GM23338 (cell line): ENCODE measurements around the gene FOXP4. TPM values are rescaled to one million over a fixed set of nuclear protein-coding genes. Genes with fewer than 3 reads are reported as not detected.

Experiments used
- ATAC-seq: fragments of 200-7000 bp; cut with Tn5 transposase; 3 replicates; pipeline ENCODE4 v1.9.1; 2020
- DNase-seq: peaks from one replicate; pipeline ENCODE4 v3.0.0-alpha.2; 2015; ENCODE audit warnings: low spot score
- H2AFZ ChIP-seq: fragments of 200-600 bp; sonication (generic); 2 replicates; pipeline ENCODE4 v1.8.0; 2016; ENCODE audit warnings: antibody characterized with exemption, mild to moderate bottlenecking, moderate library complexity
- H3F3A ChIP-seq: fragments of 200-600 bp; sonication (generic); replicated peaks from 2 replicates; pipeline ENCODE4 v1.8.0; 2017; ENCODE audit warnings: antibody characterized with exemption, mixed run types, low read depth
- H3K27ac ChIP-seq: fragments of 200-600 bp; sonication (generic); 2 replicates; pipeline ENCODE4 v1.6.1; 2016; ENCODE audit warnings: low read depth
- H3K27me3 ChIP-seq: fragments of 200-600 bp; sonication (generic); 2 replicates; pipeline ENCODE4 v1.8.0; 2016; ENCODE audit warnings: mild to moderate bottlenecking, mixed run types, moderate library complexity; ENCODE audit not compliant: insufficient read depth
- H3K36me3 ChIP-seq: fragments of 200-600 bp; sonication (generic); 2 replicates; pipeline ENCODE4 v1.8.0; 2016; ENCODE audit warnings: mild to moderate bottlenecking; ENCODE audit not compliant: insufficient read depth
- H3K4me1 ChIP-seq: fragments of 200-600 bp; sonication (generic); 2 replicates; pipeline ENCODE4 v1.8.0; 2016; ENCODE audit warnings: mild to moderate bottlenecking, moderate library complexity; ENCODE audit not compliant: insufficient read depth
- H3K4me2 ChIP-seq: fragments of 200-600 bp; sonication (generic); 2 replicates; pipeline ENCODE4 v1.7.1; 2017; ENCODE audit warnings: mixed run types
- H3K4me3 ChIP-seq: fragments of 200-600 bp; sonication (generic); 2 replicates; pipeline ENCODE4 v1.6.1; 2016; ENCODE audit warnings: mixed run types
- H3K79me2 ChIP-seq: fragments of 200-600 bp; sonication (generic); replicated peaks from 2 replicates; pipeline ENCODE4 v1.8.0; 2017; ENCODE audit warnings: mild to moderate bottlenecking; ENCODE audit not compliant: insufficient read depth
- H3K9me2 ChIP-seq: fragments of 200-600 bp; sonication (generic); 2 replicates; pipeline ENCODE4 v1.8.0; 2017; ENCODE audit not compliant: insufficient read depth
- H4K20me1 ChIP-seq: fragments of 200-600 bp; sonication (generic); replicated peaks from 2 replicates; pipeline ENCODE4 v1.8.0; 2017; ENCODE audit warnings: mild to moderate bottlenecking; ENCODE audit not compliant: insufficient read depth
- H3K27ac Mint-ChIP-seq: 2 replicates; pipeline ENCODE4 v1.8.0; 2020; ENCODE audit warnings: inconsistent platforms, mild to moderate bottlenecking, moderate library complexity, mixed read lengths
- H3K27me3 Mint-ChIP-seq: 3 replicates; pipeline ENCODE4 v1.8.0; 2022; ENCODE audit warnings: low read depth, mild to moderate bottlenecking, moderate library complexity, mixed read lengths, inconsistent platforms; ENCODE audit not compliant: insufficient read depth, poor library complexity
- H3K36me3 Mint-ChIP-seq: 3 replicates; pipeline ENCODE4 v1.8.0; 2021; ENCODE audit warnings: low read depth, mild to moderate bottlenecking, inconsistent platforms, moderate library complexity, mixed read lengths
- H3K4me1 Mint-ChIP-seq: 3 replicates; pipeline ENCODE4 v1.8.0; 2020; ENCODE audit warnings: mild to moderate bottlenecking, inconsistent platforms, mixed read lengths
- H3K4me3 Mint-ChIP-seq: 3 replicates; pipeline ENCODE4 v1.8.0; 2021; ENCODE audit warnings: moderate library complexity, mild to moderate bottlenecking, inconsistent platforms, mixed read lengths
- H3K9me3 Mint-ChIP-seq: 3 replicates; pipeline ENCODE4 v1.8.0; 2020; ENCODE audit warnings: moderate library complexity, mild to moderate bottlenecking, inconsistent platforms, mixed read lengths
- CREB1 ChIP-seq: fragments of 250-450 bp; sonication (Bioruptor Pico); IDR thresholded peaks from 2 replicates; pipeline ENCODE4 v1.5.0; 2020; ENCODE audit warnings: low read depth, mild to moderate bottlenecking, moderate library complexity
- EZH2 ChIP-seq: fragments of 200-600 bp; sonication (generic); IDR thresholded peaks from one replicate; pipeline ENCODE4 v1.8.0; 2017; ENCODE audit warnings: antibody characterized with exemption, mild to moderate bottlenecking, low read depth; ENCODE audit not compliant: unreplicated experiment
- EZH2phosphoT487 ChIP-seq: fragments of 200-600 bp; sonication (generic); IDR thresholded peaks from one replicate; pipeline ENCODE4 v1.8.1; 2018; ENCODE audit warnings: antibody characterized with exemption; ENCODE audit not compliant: unreplicated experiment
- JUNB ChIP-seq: IDR thresholded peaks from one replicate; pipeline ENCODE4 v1.6.1; 2016; ENCODE audit warnings: antibody characterized with exemption; ENCODE audit not compliant: unreplicated experiment
- NANOG ChIP-seq: IDR thresholded peaks from 2 replicates; pipeline ENCODE4 v1.6.1; 2016; ENCODE audit warnings: antibody characterized with exemption, borderline replicate concordance
- polyA plus RNA-seq: library from polyadenylated mRNA; unstranded; fragments of >200 nt; fragmentation: Nextera tagmentation; extraction: Ambion mirVana; gene quantifications from 2 replicates; pipeline ENCODE4 v1.2.1, GENCODE V29; 2016
- total RNA-seq: library from RNA; depleted of rRNA; stranded (reverse); fragments of >200 nt; shearing (Covaris generic); gene quantifications from 2 replicates; pipeline ENCODE4 v1.2.3, GENCODE V29; 2014
- TF ChIP-seq, protein P1 (sequence below), 2 experiments: fragments of 200-600 bp in 1 of 2; sonication (generic) in 1 of 2; conservative IDR thresholded peaks; 2 replicates each; pipeline versions ENCODE4 v1.5.1 to v1.6.1; 2016 to 2017; ENCODE audit warnings: antibody characterized with exemption in 2 of 2, low read depth in 2 of 2, mild to moderate bottlenecking in 2 of 2, moderate library complexity in 1 of 2
- TF ChIP-seq, protein P2 (sequence below): IDR thresholded peaks from 2 replicates; pipeline ENCODE4 v1.6.1; 2016; ENCODE audit warnings: antibody characterized with exemption
- TF ChIP-seq, protein P3 (sequence below): IDR thresholded peaks from one replicate; pipeline ENCODE4 v1.6.1; 2018; ENCODE audit warnings: antibody characterized with exemption; ENCODE audit not compliant: unreplicated experiment
- TF ChIP-seq, protein P4 (sequence below): fragments of 250-450 bp; sonication (Bioruptor Pico); IDR thresholded peaks from 2 replicates; pipeline ENCODE4 v1.5.0; 2020; ENCODE audit warnings: mild to moderate bottlenecking, moderate library complexity

Gene FOXP4
- total and polyA plus RNA-seq, 2 experiments from 2014 or later: 5.1 to 13.5 TPM

DNA sequence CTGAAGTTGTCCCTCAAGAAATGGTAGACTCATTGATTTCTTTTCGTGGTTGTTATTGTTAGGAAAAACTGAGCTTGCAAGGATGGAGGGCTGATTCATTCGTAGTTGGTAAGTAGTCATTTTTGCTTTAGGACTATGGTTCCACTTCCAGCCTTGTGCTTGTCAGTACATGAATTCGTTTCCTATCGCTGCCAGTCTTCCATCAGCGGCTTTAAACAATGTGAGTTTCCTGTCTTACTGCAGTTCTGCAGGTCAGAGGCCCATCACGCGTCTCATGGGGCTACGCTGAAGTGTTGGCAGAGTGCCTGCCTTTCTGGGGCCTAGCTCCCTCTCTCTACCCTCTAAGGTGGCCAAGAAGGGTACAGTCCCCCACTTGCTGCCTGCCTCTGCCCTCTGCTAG lies 80.7 kb downstream of the FOXP4 start (continued):
- TF ChIP-seq, protein P1, sequence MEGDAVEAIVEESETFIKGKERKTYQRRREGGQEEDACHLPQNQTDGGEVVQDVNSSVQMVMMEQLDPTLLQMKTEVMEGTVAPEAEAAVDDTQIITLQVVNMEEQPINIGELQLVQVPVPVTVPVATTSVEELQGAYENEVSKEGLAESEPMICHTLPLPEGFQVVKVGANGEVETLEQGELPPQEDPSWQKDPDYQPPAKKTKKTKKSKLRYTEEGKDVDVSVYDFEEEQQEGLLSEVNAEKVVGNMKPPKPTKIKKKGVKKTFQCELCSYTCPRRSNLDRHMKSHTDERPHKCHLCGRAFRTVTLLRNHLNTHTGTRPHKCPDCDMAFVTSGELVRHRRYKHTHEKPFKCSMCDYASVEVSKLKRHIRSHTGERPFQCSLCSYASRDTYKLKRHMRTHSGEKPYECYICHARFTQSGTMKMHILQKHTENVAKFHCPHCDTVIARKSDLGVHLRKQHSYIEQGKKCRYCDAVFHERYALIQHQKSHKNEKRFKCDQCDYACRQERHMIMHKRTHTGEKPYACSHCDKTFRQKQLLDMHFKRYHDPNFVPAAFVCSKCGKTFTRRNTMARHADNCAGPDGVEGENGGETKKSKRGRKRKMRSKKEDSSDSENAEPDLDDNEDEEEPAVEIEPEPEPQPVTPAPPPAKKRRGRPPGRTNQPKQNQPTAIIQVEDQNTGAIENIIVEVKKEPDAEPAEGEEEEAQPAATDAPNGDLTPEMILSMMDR (conservative IDR thresholded peaks at IDR 0.05; ENCODE audit: low read depth in 2 of 2): no peak
- TF ChIP-seq JUNB (no peak), NANOG (no peak), CREB1 (CRISPR knock-in tag) (no peak)
- TF ChIP-seq, protein P2, sequence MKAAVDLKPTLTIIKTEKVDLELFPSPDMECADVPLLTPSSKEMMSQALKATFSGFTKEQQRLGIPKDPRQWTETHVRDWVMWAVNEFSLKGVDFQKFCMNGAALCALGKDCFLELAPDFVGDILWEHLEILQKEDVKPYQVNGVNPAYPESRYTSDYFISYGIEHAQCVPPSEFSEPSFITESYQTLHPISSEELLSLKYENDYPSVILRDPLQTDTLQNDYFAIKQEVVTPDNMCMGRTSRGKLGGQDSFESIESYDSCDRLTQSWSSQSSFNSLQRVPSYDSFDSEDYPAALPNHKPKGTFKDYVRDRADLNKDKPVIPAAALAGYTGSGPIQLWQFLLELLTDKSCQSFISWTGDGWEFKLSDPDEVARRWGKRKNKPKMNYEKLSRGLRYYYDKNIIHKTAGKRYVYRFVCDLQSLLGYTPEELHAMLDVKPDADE: no peak
- TF ChIP-seq, protein P3, sequence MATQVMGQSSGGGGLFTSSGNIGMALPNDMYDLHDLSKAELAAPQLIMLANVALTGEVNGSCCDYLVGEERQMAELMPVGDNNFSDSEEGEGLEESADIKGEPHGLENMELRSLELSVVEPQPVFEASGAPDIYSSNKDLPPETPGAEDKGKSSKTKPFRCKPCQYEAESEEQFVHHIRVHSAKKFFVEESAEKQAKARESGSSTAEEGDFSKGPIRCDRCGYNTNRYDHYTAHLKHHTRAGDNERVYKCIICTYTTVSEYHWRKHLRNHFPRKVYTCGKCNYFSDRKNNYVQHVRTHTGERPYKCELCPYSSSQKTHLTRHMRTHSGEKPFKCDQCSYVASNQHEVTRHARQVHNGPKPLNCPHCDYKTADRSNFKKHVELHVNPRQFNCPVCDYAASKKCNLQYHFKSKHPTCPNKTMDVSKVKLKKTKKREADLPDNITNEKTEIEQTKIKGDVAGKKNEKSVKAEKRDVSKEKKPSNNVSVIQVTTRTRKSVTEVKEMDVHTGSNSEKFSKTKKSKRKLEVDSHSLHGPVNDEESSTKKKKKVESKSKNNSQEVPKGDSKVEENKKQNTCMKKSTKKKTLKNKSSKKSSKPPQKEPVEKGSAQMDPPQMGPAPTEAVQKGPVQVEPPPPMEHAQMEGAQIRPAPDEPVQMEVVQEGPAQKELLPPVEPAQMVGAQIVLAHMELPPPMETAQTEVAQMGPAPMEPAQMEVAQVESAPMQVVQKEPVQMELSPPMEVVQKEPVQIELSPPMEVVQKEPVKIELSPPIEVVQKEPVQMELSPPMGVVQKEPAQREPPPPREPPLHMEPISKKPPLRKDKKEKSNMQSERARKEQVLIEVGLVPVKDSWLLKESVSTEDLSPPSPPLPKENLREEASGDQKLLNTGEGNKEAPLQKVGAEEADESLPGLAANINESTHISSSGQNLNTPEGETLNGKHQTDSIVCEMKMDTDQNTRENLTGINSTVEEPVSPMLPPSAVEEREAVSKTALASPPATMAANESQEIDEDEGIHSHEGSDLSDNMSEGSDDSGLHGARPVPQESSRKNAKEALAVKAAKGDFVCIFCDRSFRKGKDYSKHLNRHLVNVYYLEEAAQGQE: no peak

DNA sequence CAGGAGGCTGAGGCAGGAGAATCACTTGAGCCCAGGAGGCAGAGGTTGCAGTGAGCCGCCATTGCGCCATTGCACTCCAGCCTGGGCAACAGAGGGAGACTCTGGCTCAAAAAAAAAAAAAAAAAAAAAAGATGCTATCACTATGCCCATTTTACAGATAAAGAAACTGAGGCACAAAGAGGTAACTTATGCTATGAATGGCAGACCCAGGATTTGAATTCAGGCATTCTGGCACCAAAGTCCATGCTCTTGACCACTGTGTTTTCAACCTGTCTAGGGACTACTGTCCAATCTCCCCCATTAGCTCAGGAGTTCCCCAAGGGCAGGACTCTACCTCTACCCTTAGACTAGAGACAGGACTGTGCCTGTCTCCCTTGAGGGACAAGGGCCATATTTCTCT lies 82.9 kb downstream of the FOXP4 start:
- H3K36me3 ChIP-seq: no peaks in the 10 kb centered on the region
- H3K4me1 ChIP-seq: no peaks in the 10 kb centered on the region
- H3K27me3 ChIP-seq: peaks cover 2% of the 10 kb centered on the region; the same call in 1 of the 2 replicates
- H3K9me2 ChIP-seq: no peaks in the 10 kb centered on the region
- 0 out of 2 replicates have a peak, but pooled peaks cover 2% of the 10 kb centered on the region for H3F3A ChIP-seq
- Mint-ChIP-seq H3K36me3 (no peaks in the 10 kb centered on the region), H3K27me3 (peaks cover 10% of the 10 kb centered on the region), H3K9me3 (no peaks in the 10 kb centered on the region), H3K27ac (no peak overlapping the region), H3K4me3 (no peak overlapping the region), H3K4me1 (peaks cover 9% of the 10 kb centered on the region)
- H4K20me1 ChIP-seq: no peaks in the 10 kb centered on the region
- DNase-seq: no peak
- no peaks in the 10 kb centered on the region for H3K79me2 ChIP-seq
- no peak overlapping the region for H3K4me2 ChIP-seq
- H3K4me3 ChIP-seq: no peak overlapping the region
- no peak overlapping the region for H2AFZ ChIP-seq
- no peak for ATAC-seq
- no peak overlapping the region for H3K27ac ChIP-seq
- TF ChIP-seq, protein P1 (conservative IDR thresholded peaks at IDR 0.05; ENCODE audit: low read depth in 2 of 2): no peak
- TF ChIP-seq, protein P4, sequence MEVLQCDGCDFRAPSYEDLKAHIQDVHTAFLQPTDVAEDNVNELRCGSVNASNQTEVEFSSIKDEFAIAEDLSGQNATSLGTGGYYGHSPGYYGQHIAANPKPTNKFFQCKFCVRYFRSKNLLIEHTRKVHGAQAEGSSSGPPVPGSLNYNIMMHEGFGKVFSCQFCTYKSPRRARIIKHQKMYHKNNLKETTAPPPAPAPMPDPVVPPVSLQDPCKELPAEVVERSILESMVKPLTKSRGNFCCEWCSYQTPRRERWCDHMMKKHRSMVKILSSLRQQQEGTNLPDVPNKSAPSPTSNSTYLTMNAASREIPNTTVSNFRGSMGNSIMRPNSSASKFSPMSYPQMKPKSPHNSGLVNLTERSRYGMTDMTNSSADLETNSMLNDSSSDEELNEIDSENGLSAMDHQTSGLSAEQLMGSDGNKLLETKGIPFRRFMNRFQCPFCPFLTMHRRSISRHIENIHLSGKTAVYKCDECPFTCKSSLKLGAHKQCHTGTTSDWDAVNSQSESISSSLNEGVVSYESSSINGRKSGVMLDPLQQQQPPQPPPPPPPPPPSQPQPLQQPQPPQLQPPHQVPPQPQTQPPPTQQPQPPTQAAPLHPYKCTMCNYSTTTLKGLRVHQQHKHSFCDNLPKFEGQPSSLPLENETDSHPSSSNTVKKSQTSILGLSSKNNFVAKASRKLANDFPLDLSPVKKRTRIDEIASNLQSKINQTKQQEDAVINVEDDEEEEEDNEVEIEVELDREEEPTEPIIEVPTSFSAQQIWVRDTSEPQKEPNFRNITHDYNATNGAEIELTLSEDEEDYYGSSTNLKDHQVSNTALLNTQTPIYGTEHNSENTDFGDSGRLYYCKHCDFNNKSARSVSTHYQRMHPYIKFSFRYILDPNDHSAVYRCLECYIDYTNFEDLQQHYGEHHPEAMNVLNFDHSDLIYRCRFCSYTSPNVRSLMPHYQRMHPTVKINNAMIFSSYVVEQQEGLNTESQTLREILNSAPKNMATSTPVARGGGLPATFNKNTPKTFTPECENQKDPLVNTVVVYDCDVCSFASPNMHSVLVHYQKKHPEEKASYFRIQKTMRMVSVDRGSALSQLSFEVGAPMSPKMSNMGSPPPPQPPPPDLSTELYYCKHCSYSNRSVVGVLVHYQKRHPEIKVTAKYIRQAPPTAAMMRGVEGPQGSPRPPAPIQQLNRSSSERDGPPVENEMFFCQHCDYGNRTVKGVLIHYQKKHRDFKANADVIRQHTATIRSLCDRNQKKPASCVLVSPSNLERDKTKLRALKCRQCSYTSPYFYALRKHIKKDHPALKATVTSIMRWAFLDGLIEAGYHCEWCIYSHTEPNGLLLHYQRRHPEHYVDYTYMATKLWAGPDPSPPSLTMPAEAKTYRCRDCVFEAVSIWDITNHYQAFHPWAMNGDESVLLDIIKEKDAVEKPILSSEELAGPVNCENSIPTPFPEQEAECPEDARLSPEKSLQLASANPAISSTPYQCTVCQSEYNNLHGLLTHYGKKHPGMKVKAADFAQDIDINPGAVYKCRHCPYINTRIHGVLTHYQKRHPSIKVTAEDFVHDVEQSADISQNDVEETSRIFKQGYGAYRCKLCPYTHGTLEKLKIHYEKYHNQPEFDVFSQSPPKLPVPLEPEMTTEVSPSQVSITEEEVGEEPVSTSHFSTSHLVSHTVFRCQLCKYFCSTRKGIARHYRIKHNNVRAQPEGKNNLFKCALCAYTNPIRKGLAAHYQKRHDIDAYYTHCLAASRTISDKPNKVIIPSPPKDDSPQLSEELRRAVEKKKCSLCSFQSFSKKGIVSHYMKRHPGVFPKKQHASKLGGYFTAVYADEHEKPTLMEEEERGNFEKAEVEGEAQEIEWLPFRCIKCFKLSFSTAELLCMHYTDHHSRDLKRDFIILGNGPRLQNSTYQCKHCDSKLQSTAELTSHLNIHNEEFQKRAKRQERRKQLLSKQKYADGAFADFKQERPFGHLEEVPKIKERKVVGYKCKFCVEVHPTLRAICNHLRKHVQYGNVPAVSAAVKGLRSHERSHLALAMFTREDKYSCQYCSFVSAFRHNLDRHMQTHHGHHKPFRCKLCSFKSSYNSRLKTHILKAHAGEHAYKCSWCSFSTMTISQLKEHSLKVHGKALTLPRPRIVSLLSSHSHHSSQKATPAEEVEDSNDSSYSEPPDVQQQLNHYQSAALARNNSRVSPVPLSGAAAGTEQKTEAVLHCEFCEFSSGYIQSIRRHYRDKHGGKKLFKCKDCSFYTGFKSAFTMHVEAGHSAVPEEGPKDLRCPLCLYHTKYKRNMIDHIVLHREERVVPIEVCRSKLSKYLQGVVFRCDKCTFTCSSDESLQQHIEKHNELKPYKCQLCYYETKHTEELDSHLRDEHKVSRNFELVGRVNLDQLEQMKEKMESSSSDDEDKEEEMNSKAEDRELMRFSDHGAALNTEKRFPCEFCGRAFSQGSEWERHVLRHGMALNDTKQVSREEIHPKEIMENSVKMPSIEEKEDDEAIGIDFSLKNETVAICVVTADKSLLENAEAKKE (CRISPR knock-in tag): no peak
- TF ChIP-seq JUNB (no peak), EZH2phosphoT487 (no peak), EZH2 (no peak), CREB1 (CRISPR knock-in tag) (no peak)
